Lower leg skin (tissue), 4 donors: ENCODE measurements around the gene ADARB1. TPM values are rescaled to one million over a fixed set of nuclear protein-coding genes. Genes with fewer than 3 reads are reported as not detected.

ENCODE experiments used
- DNase-seq, 2 donors: peaks; one replicate each; pipeline ENCODE4 v3.0.0-alpha.2; 2019; ENCODE audit warnings: low spot score in 2 of 2
- H3K4me3 ChIP-seq: fragments of 200-600 bp; sonication (generic); 2 replicates; pipeline ENCODE4 v1.5.1; 2017; ENCODE audit warnings: mild to moderate bottlenecking, low read depth; ENCODE audit not compliant: poor library complexity, severe bottlenecking
- POLR2A ChIP-seq, 2 donors: fragments of 450-650 bp; IDR thresholded peaks; one replicate each; pipeline ENCODE4 v1.6.1; 2016 to 2017; ENCODE audit warnings: antibody characterized with exemption in 2 of 2, mild to moderate bottlenecking in 1 of 2, moderate library complexity in 1 of 2
- WGBS, 2 donors: methylation state at CpG; one replicate each; pipeline ENCODE4 v1.1.5; 2018; 5-methylcytosine and 5-hydroxymethylcytosine counted together
- intact Hi-C: fragments of 100-400 bp; cut with DNase I; formaldehyde crosslinking; loops from one replicate; pipeline ENCODE4 v1.15.0; 2023; ENCODE audit warnings: low total_unique reads
- total RNA-seq, 4 donors: library from RNA; depleted of rRNA; stranded (reverse); fragments of >200 nt; gene quantifications; one replicate each; pipeline ENCODE4 v1.1.0, GENCODE V29; 2016
- TF ChIP-seq, protein P1 (sequence below), 3 donors: fragments of 450-650 bp; IDR thresholded peaks; one replicate each; pipeline ENCODE4 v1.5.1; 2016; ENCODE audit warnings: antibody characterized with exemption in 3 of 3, mild to moderate bottlenecking in 3 of 3, moderate library complexity in 2 of 3

Gene ADARB1
- total RNA-seq, 4 donors from 2014 or later: 14.6 to 21.9 (median 16.6) TPM

DNA sequence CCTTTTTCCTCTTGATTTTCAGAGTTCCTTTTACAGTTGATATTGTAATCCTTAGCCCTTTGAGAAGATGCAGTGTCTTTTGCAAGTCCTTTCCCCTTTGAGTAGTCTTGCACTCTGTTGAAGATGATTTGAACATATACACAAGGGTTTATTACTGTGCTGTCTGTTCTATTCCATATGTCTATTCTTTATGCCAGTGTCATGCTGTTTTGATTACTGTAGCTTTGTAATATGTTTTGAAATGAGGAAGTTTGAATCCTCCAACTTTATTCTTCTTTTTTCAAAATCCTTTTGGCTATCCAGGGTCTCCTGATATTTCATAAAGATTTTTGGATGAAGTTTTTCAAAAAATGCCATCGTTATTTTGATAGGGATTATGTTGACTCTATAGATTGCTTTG, 112.3 kb downstream of the ADARB1 start:
- H3K4me3 ChIP-seq: no peak overlapping the region
- DNase-seq: no peak
- intact Hi-C loops: no loop called here
- 96 to 98% methylated on average over 1 of the region's 1 CpG for WGBS, 2 donors
- TF ChIP-seq, protein P1, sequence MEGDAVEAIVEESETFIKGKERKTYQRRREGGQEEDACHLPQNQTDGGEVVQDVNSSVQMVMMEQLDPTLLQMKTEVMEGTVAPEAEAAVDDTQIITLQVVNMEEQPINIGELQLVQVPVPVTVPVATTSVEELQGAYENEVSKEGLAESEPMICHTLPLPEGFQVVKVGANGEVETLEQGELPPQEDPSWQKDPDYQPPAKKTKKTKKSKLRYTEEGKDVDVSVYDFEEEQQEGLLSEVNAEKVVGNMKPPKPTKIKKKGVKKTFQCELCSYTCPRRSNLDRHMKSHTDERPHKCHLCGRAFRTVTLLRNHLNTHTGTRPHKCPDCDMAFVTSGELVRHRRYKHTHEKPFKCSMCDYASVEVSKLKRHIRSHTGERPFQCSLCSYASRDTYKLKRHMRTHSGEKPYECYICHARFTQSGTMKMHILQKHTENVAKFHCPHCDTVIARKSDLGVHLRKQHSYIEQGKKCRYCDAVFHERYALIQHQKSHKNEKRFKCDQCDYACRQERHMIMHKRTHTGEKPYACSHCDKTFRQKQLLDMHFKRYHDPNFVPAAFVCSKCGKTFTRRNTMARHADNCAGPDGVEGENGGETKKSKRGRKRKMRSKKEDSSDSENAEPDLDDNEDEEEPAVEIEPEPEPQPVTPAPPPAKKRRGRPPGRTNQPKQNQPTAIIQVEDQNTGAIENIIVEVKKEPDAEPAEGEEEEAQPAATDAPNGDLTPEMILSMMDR (IDR thresholded peaks at IDR 0.05): no peak
- no peak for TF ChIP-seq POLR2A (IDR thresholded peaks at IDR 0.05)

DNA sequence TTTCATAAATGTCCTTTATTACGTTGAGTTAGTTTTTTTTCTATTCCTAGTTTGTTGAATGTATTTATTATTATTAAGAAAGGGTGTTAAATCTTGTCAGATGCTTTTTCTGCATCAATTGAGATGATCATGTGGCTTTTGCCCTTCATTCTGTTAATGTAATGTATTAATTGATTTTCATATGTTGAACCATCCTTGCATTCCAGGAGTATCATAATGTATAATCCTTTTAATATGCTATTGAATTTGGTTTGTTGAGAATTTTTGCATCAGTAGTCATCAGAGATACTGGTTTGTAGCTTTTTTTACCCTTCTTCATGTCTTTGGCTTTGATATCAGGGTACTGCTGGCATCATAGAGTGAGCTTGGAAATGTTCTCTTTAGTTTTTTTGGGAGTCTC, 113.3 kb downstream of the ADARB1 start:
- H3K4me3 ChIP-seq: no peak overlapping the region
- WGBS, 2 donors: 100% methylated on average over 1 of the region's 1 CpG
- intact Hi-C loops: no loop called here
- TF ChIP-seq, protein P1 (IDR thresholded peaks at IDR 0.05): no peak
- no peak for TF ChIP-seq POLR2A (IDR thresholded peaks at IDR 0.05)
- DNase-seq: no peak

GRCh38 chr21:45190013-45190412, 115.6 kb downstream of the ADARB1 start:
- intact Hi-C loops: no loop called here
- no peak overlapping the region for H3K4me3 ChIP-seq
- TF ChIP-seq, protein P1 (IDR thresholded peaks at IDR 0.05): no peak
- no peak for DNase-seq
- WGBS, 2 donors: 99 to 100% methylated on average over 2 of the region's 2 CpGs

DNA sequence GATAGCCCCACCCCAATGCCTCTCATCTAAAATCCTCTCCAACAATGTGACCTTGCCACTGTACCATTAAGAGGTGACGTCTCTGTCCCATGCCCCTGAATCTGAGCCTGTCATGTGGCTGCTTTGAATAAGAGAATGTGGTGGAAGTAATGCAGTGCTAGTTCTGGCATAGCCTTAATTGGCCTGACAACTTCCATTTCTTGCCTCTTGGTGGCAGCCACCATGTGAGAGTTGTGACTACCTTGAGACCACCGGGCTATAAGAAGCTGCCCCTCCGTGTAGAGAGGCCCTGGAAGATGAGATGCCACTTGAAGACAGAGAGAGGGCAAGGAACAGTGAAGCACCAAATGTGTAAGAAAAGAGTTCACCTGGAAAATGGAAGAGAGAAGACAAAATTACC, 118.0 kb downstream of the ADARB1 start:
- no peak for TF ChIP-seq POLR2A (IDR thresholded peaks at IDR 0.05)
- TF ChIP-seq, protein P1 (IDR thresholded peaks at IDR 0.05): no peak
- H3K4me3 ChIP-seq: no peak overlapping the region
- 74 to 78% methylated on average over 3 of the region's 3 CpGs for WGBS, 2 donors
- intact Hi-C loops: no loop called here
- no peak for DNase-seq

GRCh38 chr21:45196620-45197019, 122.2 kb downstream of the ADARB1 start:
- intact Hi-C loops: no loop called here

DNA sequence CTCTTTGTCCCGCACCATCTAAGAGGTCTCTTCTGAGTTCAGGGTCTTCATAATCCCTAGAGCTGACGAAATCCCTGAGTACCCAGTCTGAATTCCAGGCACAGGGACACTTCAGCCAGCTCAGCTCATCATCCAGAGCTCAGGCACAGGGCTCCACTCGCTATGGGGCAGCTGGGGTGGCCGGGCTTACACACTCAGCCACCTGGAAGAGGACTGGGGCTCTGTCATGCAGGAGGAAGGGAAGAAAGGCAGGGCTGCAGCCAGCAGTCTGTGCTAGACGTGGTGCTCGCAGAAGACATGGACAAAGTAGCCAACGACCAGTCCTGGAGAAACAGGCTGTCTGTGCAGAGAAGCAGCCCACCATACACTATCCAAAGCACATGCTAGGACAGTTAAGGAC, 124.8 kb downstream of the ADARB1 start:
- 94 to 98% methylated on average over 7 of the region's 7 CpGs for WGBS, 2 donors
- intact Hi-C loops: no loop called here
- no peak for TF ChIP-seq POLR2A (IDR thresholded peaks at IDR 0.05)
- TF ChIP-seq, protein P1 (IDR thresholded peaks at IDR 0.05): no peak
- DNase-seq: no peak
- no peak overlapping the region for H3K4me3 ChIP-seq

More at GRCh38 chr21:45196620-45197019, 122.2 kb downstream of the ADARB1 start:
- DNase-seq: no peak
- no peak overlapping the region for H3K4me3 ChIP-seq
- WGBS, 2 donors: 89 to 94% methylated on average over 5 of the region's 5 CpGs
- TF ChIP-seq POLR2A (IDR thresholded peaks at IDR 0.05): no peak
- TF ChIP-seq, protein P1 (IDR thresholded peaks at IDR 0.05): no peak
